Ishikawa (cell line): ENCODE results near the gene CLSTN2.

Experiments used
- CEBPB ChIP-seq: IDR thresholded peaks from 2 replicates; pipeline ENCODE4 v1.6.1; 2012
- CREB1 ChIP-seq: IDR thresholded peaks from 2 replicates; pipeline ENCODE4 v1.6.1; 2012; ENCODE audit warnings: low read depth
- EGR1 ChIP-seq: IDR thresholded peaks from 2 replicates; pipeline ENCODE4 v1.6.1; 2012
- EP300 ChIP-seq: IDR thresholded peaks from 2 replicates; pipeline ENCODE4 v1.6.1; 2012; ENCODE audit warnings: borderline replicate concordance
- FOXM1 ChIP-seq: IDR thresholded peaks from 2 replicates; pipeline ENCODE4 v1.6.1; 2012; ENCODE audit warnings: low read depth, borderline replicate concordance
- MAX ChIP-seq: IDR thresholded peaks from 2 replicates; pipeline ENCODE4 v1.6.1; 2012
- NFIC ChIP-seq: IDR thresholded peaks from 2 replicates; pipeline ENCODE4 v1.6.1; 2012
- RAD21 ChIP-seq: IDR thresholded peaks from 2 replicates; pipeline ENCODE4 v1.6.1; 2012; ENCODE audit warnings: low read depth
- REST ChIP-seq: IDR thresholded peaks from 2 replicates; pipeline ENCODE4 v1.6.1; 2012; ENCODE audit warnings: low read depth, mild to moderate bottlenecking
- TAF1 ChIP-seq: IDR thresholded peaks from 2 replicates; pipeline ENCODE4 v1.6.1; 2012; ENCODE audit warnings: low read depth, mild to moderate bottlenecking
- TCF12 ChIP-seq: IDR thresholded peaks from 2 replicates; pipeline ENCODE4 v1.6.1; 2012; ENCODE audit warnings: low read depth
- TEAD4 ChIP-seq: IDR thresholded peaks from 2 replicates; pipeline ENCODE4 v1.6.1; 2012
- USF1 ChIP-seq: IDR thresholded peaks from 2 replicates; pipeline ENCODE4 v1.6.1; 2012
- YY1 ChIP-seq: IDR thresholded peaks from 2 replicates; pipeline ENCODE4 v1.6.1; 2012; ENCODE audit warnings: low read depth
- ZBTB7A ChIP-seq: IDR thresholded peaks from 2 replicates; pipeline ENCODE4 v1.6.1; 2012; ENCODE audit warnings: low read depth

The CLSTN2 gene

GRCh38 chr3:140424211-140424610, 489.2 kb downstream of the CLSTN2 start:
- TF ChIP-seq MAX (no peak), TEAD4 (no peak), YY1 (no peak), CEBPB (no peak), TCF12 (no peak), RAD21 (no peak), TAF1 (no peak), CREB1 (no peak), NFIC (no peak)

GRCh38 chr3:140424726-140425125, 489.7 kb downstream of the CLSTN2 start:
- TF ChIP-seq RAD21 (no peak), TAF1 (no peak), REST (no peak), CREB1 (no peak), USF1 (no peak), NFIC (no peak), TCF12 (no peak), EP300 (no peak), ZBTB7A (no peak), TEAD4 (no peak), MAX (no peak), YY1 (no peak), FOXM1 (no peak), CEBPB (no peak), EGR1 (no peak)

GRCh38 chr3:140427786-140428185, 492.8 kb downstream of the CLSTN2 start:
- TF ChIP-seq EP300 (no peak), FOXM1 (no peak), ZBTB7A (no peak), USF1 (no peak), CEBPB (no peak), TAF1 (no peak), TCF12 (no peak), RAD21 (no peak), MAX (no peak), EGR1 (no peak), YY1 (no peak)

GRCh38 chr3:140428380-140428779, 493.4 kb downstream of the CLSTN2 start:
- TF ChIP-seq TEAD4 (no peak), RAD21 (no peak), EGR1 (no peak), TAF1 (no peak), FOXM1 (no peak), ZBTB7A (no peak), EP300 (no peak), MAX (no peak), YY1 (no peak), NFIC (no peak), USF1 (no peak), CREB1 (no peak), REST (no peak), CEBPB (no peak), TCF12 (no peak)

- TF ChIP-seq NFIC, result no peak
- TF ChIP-seq MAX, result no peak
- no peak for TF ChIP-seq EP300
- no peak for TF ChIP-seq USF1
- TF ChIP-seq TAF1, result no peak
- no peak for TF ChIP-seq TEAD4
- TF ChIP-seq YY1, result no peak
- TF ChIP-seq TCF12, result no peak
- no peak for TF ChIP-seq REST
- no peak for TF ChIP-seq FOXM1
Observed at GRCh38 chr3:140429791-140430190, 494.8 kb downstream of the CLSTN2 start.
